Kidney epithelial cell (primary cell): Measurements from ENCODE around the gene NAALAD2. TPM values are rescaled to one million over a fixed set of nuclear protein-coding genes. Genes with fewer than 3 reads are reported as not detected.
A peak's percentile ranks its signal among the peaks of the same experiment; 100 is the strongest.
"Not testable (repeated sequence)": the region's sequence is repeated elsewhere in the genome, so short reads cannot be mapped to it uniquely, and the experiment has no call there.

Experiments used
- DNase-seq: peaks from one replicate; pipeline ENCODE4 v3.0.0-alpha.2; 2010; ENCODE audit warnings: low read depth
- H3K27me3 ChIP-seq: 2 replicates; pipeline ENCODE4 v1.6.0; 2011; ENCODE audit warnings: low read length; ENCODE audit not compliant: control insufficient read depth, insufficient read depth
- H3K36me3 ChIP-seq: 2 replicates; pipeline ENCODE4 v1.5.1; 2011; ENCODE audit warnings: low read length; ENCODE audit not compliant: control insufficient read depth, insufficient read depth
- H3K4me3 ChIP-seq: 2 replicates; pipeline ENCODE4 v1.5.1; 2011; ENCODE audit warnings: low read depth, mild to moderate bottlenecking, control low read depth, low read length
- CTCF ChIP-seq: IDR thresholded peaks from 2 replicates; pipeline ENCODE4 v1.5.1; 2011; ENCODE audit warnings: mild to moderate bottlenecking, moderate library complexity, low read length, control low read depth, inconsistent platforms; ENCODE audit not compliant: insufficient read depth, poor library complexity, severe bottlenecking
- total RNA-seq: library from RNA; depleted of rRNA; stranded (reverse); fragments of >200 nt; gene quantifications from 2 replicates; pipeline ENCODE4 v1.2.3, GENCODE V29; 2015

The NAALAD2 gene
- 0.27 and 0.88 TPM in 2 replicates for total RNA-seq

- DNase-seq: no peak
- no peak for TF ChIP-seq CTCF
- Histone ChIP-seq H3K4me3 (peak within 1 kb of the TSS; percentile 48), H3K27me3 (no peaks in the 10 kb centered on the region), H3K36me3 (no peaks in the 10 kb centered on the region)
Measured at GRCh38 chr11:90134478-90135003, at the start of gene NAALAD2. TSS of gene NAALAD2 (plus strand) at chr11:90134663. CDS start at chr11:90134759, 96 bp downstream.

GRCh38 chr11:90085650-90086049 is 48.8 kb upstream of the NAALAD2 start, which contains the start of gene UBTFL1:
TSS of gene UBTFL1 (plus strand) at chr11:90085950. CDS start at chr11:90085950, 0 bp downstream.
- H3K27me3 ChIP-seq, DNase-seq, H3K36me3 ChIP-seq, H3K4me3 ChIP-seq: not testable (repeated sequence)

- not testable (repeated sequence) for H3K36me3 ChIP-seq, H3K4me3 ChIP-seq, DNase-seq, H3K27me3 ChIP-seq
Measured at GRCh38 chr11:90088731-90089130, 45.7 kb upstream of the NAALAD2 start.

GRCh38 chr11:90095230-90095924 is 39.1 kb upstream of the NAALAD2 start:
- H3K36me3 ChIP-seq, H3K27me3 ChIP-seq, DNase-seq, H3K4me3 ChIP-seq: not testable (repeated sequence)

GRCh38 chr11:90098261-90098660 is 36.2 kb upstream of the NAALAD2 start:
- DNase-seq, H3K36me3 ChIP-seq, H3K27me3 ChIP-seq, H3K4me3 ChIP-seq: not testable (repeated sequence)

GRCh38 chr11:90100431-90100830 is 34.0 kb upstream of the NAALAD2 start:
- no peak for TF ChIP-seq CTCF
- Histone ChIP-seq H3K4me3 (no peak overlapping the region), H3K36me3 (no peaks in the 10 kb centered on the region), H3K27me3 (no peaks in the 10 kb centered on the region)
- DNase-seq: no peak

- Histone ChIP-seq H3K36me3 (no peaks in the 10 kb centered on the region), H3K4me3 (no peak overlapping the region), H3K27me3 (no peaks in the 10 kb centered on the region)
- peak; percentile 16 for TF ChIP-seq CTCF
- no peak for DNase-seq
Measured at GRCh38 chr11:90113541-90113940, 20.9 kb upstream of the NAALAD2 start.

- no peak for TF ChIP-seq CTCF
- Histone ChIP-seq H3K36me3 (no peaks in the 10 kb centered on the region), H3K4me3 (no peak overlapping the region), H3K27me3 (no peaks in the 10 kb centered on the region)
- no peak for DNase-seq
Measured at GRCh38 chr11:90120191-90120590, 14.3 kb upstream of the NAALAD2 start.
